ENCODE results near the gene TM9SF3.

The TM9SF3 gene

GRCh38 chr10:96509017-96509641, 77.7 kb downstream of the TM9SF3 start:
- TF ChIP-seq CTCF (IDR thresholded peaks at IDR 0.05; ENCODE audit: low read depth, low read length, missing control alignments), result no peak
- peak; percentile 97 for DNase-seq (ENCODE audit: low read depth)
- in situ Hi-C loops (cut with HindIII; ENCODE audit: low sequenced_read_pairs), result no loop called here
- no peak overlapping the region for H3K4me3 ChIP-seq (ENCODE audit: low read depth, low read length)

GRCh38 chr10:96507044-96507443, 79.8 kb downstream of the TM9SF3 start:
- H3K4me3 ChIP-seq (ENCODE audit: low read depth, low read length), result no peak overlapping the region
- DNase-seq (ENCODE audit: low read depth), result no peak
- in situ Hi-C loops (cut with HindIII; ENCODE audit: low sequenced_read_pairs), result no loop called here
- no peak for TF ChIP-seq CTCF (IDR thresholded peaks at IDR 0.05; ENCODE audit: low read depth, low read length, missing control alignments)

GRCh38 chr10:96505150-96506136, 81.4 kb downstream of the TM9SF3 start:
- no peak for TF ChIP-seq CTCF (IDR thresholded peaks at IDR 0.05; ENCODE audit: low read depth, low read length, missing control alignments)
- in situ Hi-C loops (cut with HindIII; ENCODE audit: low sequenced_read_pairs), result no loop called here
- no peak overlapping the region for H3K4me3 ChIP-seq (ENCODE audit: low read depth, low read length)
- DNase-seq (ENCODE audit: low read depth), result no peak

GRCh38 chr10:96502561-96503282, 84.1 kb downstream of the TM9SF3 start:
- H3K4me3 ChIP-seq (ENCODE audit: low read depth, low read length), result no peak overlapping the region
- TF ChIP-seq CTCF (IDR thresholded peaks at IDR 0.05; ENCODE audit: low read depth, low read length, missing control alignments), result no peak
- no peak for DNase-seq (ENCODE audit: low read depth)
- in situ Hi-C loops (cut with HindIII; ENCODE audit: low sequenced_read_pairs), result no loop called here

- no peak for DNase-seq (ENCODE audit: low read depth)
- in situ Hi-C loops (cut with HindIII; ENCODE audit: low sequenced_read_pairs), result no loop called here
- no peak for TF ChIP-seq CTCF (IDR thresholded peaks at IDR 0.05; ENCODE audit: low read depth, low read length, missing control alignments)
- H3K4me3 ChIP-seq (ENCODE audit: low read depth, low read length), result no peak overlapping the region
These were observed 84.8 kb downstream of the TM9SF3 start for GRCh38 chr10:96501985-96502384.

GRCh38 chr10:96500519-96500918, 86.3 kb downstream of the TM9SF3 start:
- in situ Hi-C loops (cut with HindIII; ENCODE audit: low sequenced_read_pairs), result no loop called here
- no peak for TF ChIP-seq CTCF (IDR thresholded peaks at IDR 0.05; ENCODE audit: low read depth, low read length, missing control alignments)
- no peak for DNase-seq (ENCODE audit: low read depth)
- no peak overlapping the region for H3K4me3 ChIP-seq (ENCODE audit: low read depth, low read length)
